ENCODE measurements around the gene SCYGR3.

SCYGR3 gene, protein sequence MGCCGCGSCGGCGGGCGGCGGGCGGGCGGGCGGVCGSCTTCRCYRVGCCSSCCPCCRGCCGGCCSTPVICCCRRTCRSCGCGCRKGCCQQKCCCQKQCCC

GRCh38 chr2:227614740-227615139 lies at the start of gene SCYGR3:
Gene SCYGR3, minus strand, starts transcription at chr2:227614840. Its CDS starts 0 bp downstream, at chr2:227614840.
- no peak for DNase-seq

GRCh38 chr2:227661827-227662226 lies 47.2 kb upstream of the SCYGR3 start:
- no peak for DNase-seq

DNA sequence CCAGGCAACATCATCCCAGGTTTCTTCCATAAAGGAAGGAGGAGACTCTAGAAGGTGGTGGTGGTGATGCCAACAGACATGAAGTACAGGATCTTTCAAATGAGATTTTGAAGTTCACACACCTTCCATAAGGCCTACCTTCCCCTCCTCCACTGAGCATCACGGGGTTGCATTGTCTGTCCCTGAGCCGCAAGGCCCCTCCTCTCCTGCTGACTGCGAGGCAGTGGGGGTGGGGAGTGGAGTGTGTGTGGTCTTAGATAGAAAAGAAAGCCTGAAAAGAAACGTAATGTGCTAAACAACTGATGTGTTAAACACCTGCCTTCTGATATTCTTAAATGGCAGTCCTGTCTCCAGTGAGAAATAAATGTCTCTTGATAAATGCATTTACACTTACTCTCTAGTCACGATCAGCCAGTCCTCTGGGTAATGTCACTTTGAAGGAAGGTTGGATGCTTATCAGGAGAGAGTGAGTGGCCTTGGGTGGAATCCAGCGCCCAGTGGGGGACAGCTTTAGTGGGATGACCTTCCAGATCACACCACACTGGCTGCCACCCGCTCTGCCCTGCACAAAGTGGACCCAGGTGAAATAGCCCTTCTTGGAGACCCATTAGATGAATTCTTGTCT lies 46.5 kb upstream of the SCYGR3 start:
- DNase-seq: no peak

DNA sequence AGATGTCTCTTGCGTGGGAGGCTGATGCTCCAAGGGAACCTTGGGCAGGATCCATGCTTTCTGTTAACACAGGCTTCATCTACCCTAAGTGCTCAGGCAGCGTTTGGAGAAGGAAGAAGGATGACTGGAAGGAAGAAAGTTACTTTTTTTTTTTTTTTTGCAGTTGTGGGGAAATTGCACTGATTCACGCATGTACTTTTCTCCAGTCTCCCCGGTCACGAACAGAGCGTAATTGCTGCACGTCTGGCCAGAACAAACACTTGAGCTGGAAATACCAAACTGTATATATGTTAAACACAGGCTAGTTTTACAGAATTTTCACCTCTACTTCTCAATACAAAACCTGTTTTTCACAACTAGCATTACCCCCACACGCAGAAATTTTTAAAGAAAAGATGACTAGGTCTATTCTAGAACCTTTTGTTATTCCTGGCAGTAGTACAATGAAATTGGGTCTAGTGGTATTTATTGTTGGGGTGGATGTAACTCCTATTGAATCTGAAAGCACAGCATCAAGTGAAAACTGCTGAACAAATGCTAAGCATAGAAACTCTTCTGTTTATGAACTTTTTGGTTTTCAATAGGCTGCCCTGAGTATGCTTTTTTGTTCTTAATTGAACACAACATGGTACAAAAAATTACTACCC lies 42.7 kb upstream of the SCYGR3 start:
- no peak for DNase-seq

GRCh38 chr2:227655454-227655853 lies 40.8 kb upstream of the SCYGR3 start:
- DNase-seq: no peak

DNA sequence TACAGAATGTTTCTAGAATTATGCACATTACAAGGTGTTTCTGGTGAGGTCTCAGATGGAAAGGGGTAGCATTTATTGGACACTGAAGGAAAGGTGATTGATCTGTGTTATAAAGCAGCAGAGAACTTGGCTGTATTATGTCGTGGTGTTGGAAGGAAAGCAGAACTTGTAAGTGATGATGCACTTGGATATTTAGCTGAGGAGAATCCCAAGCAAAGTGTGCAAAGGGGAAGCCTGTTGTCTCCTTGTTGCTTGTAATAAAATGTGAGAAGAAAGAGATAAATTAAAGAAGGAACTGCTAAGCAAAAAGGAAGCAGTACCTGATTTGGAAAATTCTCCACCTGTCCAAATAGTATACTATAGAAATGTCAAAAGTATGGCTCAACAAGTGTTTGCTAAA lies 39.8 kb upstream of the SCYGR3 start:
- no peak for DNase-seq

- no peak for DNase-seq
Measured at GRCh38 chr2:227653419-227653818, 38.8 kb upstream of the SCYGR3 start.

DNA sequence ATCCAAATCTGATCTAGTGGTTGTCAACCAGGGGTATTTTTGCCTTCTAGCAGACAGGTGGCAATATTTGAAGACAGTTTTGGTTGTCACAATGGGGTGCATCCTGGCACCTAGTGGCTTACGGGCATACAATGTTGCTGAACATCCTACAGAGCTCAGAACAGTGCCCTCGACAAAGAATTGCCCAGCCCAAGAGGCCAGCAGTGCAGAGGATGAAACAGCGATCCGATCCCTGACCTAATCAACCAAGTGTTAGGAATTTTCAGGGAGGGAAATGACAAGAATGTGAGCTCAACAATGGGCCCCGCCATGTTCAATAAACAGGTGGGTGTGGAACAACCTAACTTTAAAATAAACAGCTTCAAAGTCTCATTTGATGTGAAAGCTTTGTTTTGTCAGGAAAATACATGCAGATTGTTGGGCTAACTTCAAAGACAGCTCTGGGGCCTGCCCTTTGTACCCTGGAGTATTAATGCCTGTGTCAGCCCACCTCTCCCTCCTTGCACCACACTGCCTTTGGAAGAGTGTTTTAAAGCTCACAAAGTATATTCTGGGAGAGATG lies 29.4 kb upstream of the SCYGR3 start:
- no peak for DNase-seq

GRCh38 chr2:227642656-227643055 lies 28.0 kb upstream of the SCYGR3 start:
- DNase-seq: no peak

DNA sequence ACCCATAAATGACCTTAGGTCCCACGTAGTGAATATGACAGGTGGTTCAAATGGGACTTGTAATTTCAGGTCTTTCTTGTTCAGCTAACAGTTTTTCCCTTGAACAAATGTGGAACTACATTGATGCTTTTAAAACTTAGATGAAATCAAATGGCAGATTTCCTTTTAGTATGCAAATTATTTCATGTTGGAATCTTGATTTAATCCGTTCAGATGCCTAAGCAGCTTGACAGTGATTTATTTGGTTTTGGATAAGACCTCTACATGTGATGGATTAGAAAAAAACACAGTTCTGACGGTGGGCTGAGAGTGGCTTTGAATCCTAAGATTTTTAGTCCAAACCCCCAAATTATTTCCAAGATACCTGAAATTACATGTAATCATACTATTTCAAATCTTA lies 19.6 kb upstream of the SCYGR3 start:
- no peak for DNase-seq

DNA sequence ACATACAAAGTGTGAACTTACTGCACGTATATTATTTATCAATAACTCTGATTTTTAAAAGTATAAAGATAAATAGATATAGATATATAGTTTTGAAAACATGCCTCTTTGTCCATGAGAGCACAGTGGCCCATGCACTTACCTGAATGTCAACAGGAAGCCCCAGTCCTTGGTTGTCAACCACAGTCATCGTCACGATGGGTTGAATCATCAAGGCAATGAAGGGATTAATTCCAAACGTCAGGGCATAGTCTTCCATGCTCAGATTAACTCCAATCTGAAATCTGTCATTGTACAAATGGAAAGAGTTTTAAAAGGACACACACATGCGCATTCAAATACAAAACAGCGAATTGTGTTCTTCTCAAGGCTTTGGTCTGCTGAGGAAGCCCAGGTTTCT lies 18.2 kb upstream of the SCYGR3 start:
- DNase-seq: no peak

GRCh38 chr2:227630322-227630721 lies 15.7 kb upstream of the SCYGR3 start:
- no peak for DNase-seq

- no peak for DNase-seq
Measured at GRCh38 chr2:227629435-227629834, 14.8 kb upstream of the SCYGR3 start.

DNA sequence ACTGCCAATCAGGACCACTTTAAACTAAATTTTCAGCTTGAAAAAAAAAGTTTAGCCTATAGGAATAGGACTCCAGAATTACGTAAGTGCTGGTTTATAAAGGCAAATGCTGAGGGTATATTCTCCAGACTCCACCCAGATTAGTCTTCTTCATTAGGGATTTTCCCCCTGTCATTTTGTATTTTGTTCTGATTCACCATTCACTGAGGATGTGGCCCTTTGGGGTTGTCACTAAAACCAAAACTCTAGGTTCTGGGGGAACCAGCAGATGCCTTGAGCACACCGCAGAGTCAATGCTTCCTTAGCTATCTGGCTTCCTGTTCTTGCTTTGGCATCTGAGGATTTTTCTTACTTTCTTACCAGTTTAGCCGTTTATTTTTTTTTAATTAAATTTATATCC lies 13.1 kb upstream of the SCYGR3 start:
- DNase-seq: no peak

GRCh38 chr2:227626580-227627151 lies 12.0 kb upstream of the SCYGR3 start:
- no peak for DNase-seq

- DNase-seq: no peak
Measured at GRCh38 chr2:227625420-227625819, 10.8 kb upstream of the SCYGR3 start.

DNA sequence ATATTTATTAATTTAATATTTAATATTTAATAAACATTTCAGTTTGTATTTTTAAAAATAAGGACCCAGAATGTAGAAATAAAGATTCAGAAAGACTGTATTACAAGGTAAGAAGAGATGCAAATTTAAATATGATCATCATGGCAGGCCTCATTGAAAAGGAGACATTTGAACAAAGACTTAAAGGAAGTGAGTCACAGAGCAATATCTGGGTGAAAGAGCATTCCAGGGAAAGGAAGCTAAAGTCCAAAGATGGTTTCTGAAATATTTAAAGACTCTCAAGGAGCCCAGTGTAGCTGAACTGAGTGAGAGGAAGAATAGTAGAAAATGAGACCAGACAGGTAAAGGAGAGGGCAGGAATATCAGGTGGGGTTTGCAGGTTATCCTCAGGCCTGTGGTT lies 8.6 kb upstream of the SCYGR3 start:
- no peak for DNase-seq

DNA sequence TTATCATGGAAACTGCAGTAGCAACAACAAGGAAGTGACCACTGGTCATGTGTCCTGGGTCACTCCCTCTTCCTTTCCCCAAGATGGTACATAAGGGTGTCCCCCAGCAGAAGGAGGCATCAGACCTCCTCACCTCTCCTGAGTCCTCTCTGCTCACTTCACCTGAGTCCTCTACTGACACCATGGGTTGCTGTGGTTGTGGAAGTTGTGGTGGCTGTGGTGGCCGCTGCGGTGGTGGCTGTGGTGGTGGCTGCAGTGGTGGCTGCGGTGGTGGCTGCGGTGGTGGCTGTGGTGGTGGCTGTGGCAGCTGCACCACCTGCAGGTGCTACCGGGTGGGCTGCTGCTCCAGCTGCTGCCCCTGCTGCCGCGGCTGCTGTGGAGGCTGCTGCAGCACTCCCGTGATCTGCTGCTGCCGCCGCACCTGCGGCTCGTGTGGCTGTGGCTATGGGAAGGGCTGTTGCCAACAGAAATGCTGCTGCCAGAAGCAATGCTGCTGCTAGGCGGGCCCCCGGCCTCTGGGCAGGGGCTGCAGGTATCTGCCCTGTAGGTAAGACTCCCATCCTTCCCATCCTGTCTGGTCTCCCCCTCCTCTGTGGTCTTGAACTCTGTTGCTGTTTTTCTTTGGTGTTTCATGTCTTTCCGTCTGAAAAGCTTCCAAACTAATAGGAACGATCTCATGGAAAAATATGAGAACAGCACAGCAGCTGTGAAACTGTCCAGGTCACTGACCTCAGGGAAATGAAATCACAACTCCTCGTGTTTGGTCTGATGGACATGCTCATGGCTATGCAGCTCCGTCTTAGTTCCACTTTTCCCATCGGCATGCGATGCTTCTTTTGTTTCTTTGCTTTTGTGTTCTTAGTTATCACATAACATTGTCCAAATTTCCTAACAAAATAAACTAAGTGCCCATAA lies 2.9 kb upstream of the SCYGR3 start, which contains the start of gene SCYGR4:
Gene SCYGR4 (plus strand): TSS at position 183 of the 915 bp plus-strand sequence. CDS start 0 bp downstream, at position 183.
- DNase-seq: no peak

DNA sequence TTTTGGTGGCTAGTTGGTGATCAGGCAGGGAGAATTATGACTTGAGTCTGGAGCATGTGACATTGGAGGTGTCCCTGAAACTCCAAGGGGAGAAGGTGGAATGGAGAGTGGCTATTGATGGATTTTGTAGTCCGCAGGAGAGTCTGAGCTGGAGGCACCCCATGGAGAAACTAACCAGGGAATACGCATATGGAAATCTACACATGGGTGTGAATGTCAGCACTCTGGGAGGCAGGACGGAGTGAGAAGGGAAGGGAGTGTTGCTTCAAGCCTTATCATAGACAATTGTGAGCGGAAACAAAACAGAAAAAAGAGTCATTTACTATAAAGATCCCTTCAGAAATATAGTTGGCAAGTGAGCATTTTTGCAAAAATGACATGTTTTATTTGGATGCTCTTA lies 2.0 kb upstream of the SCYGR3 start:
- DNase-seq: no peak

DNA sequence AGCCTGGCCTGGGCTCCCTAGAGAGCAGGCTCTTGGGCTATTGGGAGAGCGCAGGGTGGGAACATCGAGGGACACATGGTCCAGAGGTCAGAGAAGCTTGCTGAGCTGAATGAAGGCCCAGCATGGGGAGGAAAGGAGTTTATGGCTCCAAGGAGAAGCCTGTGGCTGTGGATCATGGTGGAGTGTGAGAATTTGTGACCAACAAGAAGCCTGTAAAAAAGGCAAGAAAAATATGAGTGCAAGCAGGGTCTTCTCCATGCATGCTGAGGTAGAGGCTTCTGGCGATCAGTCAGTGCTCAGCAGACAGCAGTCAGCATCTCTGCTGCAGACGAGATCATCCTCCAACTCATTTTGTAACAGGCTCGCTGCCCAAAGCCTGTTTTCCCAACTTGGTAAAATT lies 1.3 kb upstream of the SCYGR3 start:
- no peak for DNase-seq

DNA sequence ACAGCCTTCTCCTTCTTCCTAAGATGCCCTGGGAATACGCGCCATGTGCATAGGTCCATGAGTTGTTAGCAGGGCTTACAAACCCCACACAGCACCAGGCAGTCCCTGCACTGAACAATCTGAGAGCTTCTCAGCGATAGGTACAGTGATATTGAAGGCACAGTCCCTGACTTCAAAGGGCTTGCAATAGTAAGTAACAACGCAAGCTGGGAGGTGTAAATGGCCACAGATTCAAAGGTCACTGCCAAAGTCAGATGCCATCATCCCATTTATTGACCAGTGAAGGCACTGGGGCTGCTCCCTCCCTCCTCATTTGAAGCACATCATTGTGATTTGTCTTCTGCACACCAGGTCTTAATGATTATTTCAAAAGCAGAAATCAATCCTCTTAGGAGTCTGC lies 541 bp upstream of the SCYGR3 start:
- DNase-seq: no peak

DNA sequence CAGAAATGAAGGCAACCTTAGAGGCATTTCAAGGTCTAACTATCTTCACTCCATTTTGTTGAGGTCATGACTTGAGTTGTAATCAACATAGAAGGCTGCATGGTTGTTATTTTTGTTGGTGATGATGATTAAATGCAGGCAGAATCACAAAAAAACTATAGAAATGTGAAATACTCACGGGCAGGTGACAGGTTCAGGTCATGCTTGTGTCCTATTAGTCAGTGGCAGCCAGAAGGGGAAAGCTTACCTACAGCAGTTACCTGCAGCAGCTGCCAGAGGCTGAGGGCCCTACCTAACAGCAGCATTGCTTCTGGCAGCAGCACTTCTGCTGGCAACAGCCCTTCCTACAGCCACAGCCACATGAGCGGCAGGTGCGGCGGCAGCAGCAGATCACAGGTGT lies 394 bp downstream of the SCYGR3 start:
- DNase-seq: no peak

DNA sequence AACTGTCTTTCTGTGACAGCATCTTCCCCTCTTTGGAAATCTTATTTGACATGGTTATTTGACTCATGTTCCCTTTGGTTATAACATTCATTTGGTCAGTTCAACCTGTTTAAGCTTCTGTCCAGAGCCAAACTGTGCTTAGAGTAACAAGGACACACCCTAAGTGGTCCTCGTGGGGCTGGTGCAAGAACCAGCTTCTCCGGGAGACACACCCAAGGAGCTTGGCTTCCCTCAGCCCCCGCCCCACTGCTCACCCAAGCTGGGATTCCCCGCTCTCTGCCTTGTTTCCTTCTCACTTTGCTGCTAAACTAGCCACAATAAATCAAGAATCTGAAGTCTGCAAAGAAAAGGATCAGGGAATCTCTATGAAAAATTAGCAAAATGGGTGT lies 1.4 kb downstream of the SCYGR3 start:
- DNase-seq: no peak
